Measurements from ENCODE around the gene PRDM1. TPM values are rescaled to one million over a fixed set of nuclear protein-coding genes. Genes with fewer than 3 reads are reported as not detected.
A peak's percentile ranks its signal among the peaks of the same experiment; 100 is the strongest.

PRDM1 gene
- total and polyA plus RNA-seq, 10 donors, result 2.2 to 63.7 (median 42.3) TPM

GRCh38 chr6:106107043-106107613, 21.0 kb downstream of the PRDM1 start:
- H3K9me3 ChIP-seq, result no peaks in the 10 kb centered on the region
- WGBS, 5 donors, result 75 to 95% (median 85%) methylated on average over 14 of the region's 14 CpGs
- H3K36me3 ChIP-seq, result peaks cover 0 to 64% (median 30%) of the 10 kb centered on the region in 6 donors
- no peaks in the 10 kb centered on the region for H3K27me3 ChIP-seq (replicated peaks in 1 of 7)
- no peak for DNase-seq
- TF ChIP-seq POLR2A (IDR thresholded peaks at IDR 0.05) (no peak), POLR2AphosphoS5 (IDR thresholded peaks at IDR 0.05) (peak in 1 of 3 donors; percentile 56)
- peak overlapping the region in 1 of 8 donors; percentile 37 for H3K4me3 ChIP-seq
- H3K27ac ChIP-seq, result peak overlapping the region in 1 of 8 donors; percentile 16
- intact Hi-C loops (cut with DNase I; ENCODE audit: low total_unique reads), result loop anchor here (10.0 kb wide), 1 partner anchor 118 kb away; no protein-coding TSS in a partner anchor
- peaks cover 7 to 73% (median 30%) of the 10 kb centered on the region in 6 donors for H3K4me1 ChIP-seq

GRCh38 chr6:106108129-106108528, 22.0 kb downstream of the PRDM1 start:
- intact Hi-C loops (cut with DNase I; ENCODE audit: low total_unique reads), result loop anchor here (10.0 kb wide), 1 partner anchor 117 kb away; no protein-coding TSS in a partner anchor
- H3K4me1 ChIP-seq, result peaks cover 7 to 73% (median 29%) of the 10 kb centered on the region in 6 donors
- no peak overlapping the region for H3K27ac ChIP-seq
- H3K27me3 ChIP-seq (replicated peaks in 1 of 7), result no peaks in the 10 kb centered on the region
- no peak overlapping the region for H3K4me3 ChIP-seq
- H3K9me3 ChIP-seq, result no peaks in the 10 kb centered on the region
- DNase-seq, result no peak
- 90 to 97% (median 91%) methylated on average over 6 of the region's 6 CpGs for WGBS, 5 donors
- TF ChIP-seq POLR2AphosphoS5 (IDR thresholded peaks at IDR 0.05) (peak in 1 of 3 donors; percentile 25), POLR2A (IDR thresholded peaks at IDR 0.05) (no peak)
- TF ChIP-seq, protein P1, sequence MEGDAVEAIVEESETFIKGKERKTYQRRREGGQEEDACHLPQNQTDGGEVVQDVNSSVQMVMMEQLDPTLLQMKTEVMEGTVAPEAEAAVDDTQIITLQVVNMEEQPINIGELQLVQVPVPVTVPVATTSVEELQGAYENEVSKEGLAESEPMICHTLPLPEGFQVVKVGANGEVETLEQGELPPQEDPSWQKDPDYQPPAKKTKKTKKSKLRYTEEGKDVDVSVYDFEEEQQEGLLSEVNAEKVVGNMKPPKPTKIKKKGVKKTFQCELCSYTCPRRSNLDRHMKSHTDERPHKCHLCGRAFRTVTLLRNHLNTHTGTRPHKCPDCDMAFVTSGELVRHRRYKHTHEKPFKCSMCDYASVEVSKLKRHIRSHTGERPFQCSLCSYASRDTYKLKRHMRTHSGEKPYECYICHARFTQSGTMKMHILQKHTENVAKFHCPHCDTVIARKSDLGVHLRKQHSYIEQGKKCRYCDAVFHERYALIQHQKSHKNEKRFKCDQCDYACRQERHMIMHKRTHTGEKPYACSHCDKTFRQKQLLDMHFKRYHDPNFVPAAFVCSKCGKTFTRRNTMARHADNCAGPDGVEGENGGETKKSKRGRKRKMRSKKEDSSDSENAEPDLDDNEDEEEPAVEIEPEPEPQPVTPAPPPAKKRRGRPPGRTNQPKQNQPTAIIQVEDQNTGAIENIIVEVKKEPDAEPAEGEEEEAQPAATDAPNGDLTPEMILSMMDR (IDR thresholded peaks at IDR 0.05 in 8 of 11, conservative IDR thresholded peaks at IDR 0.05 in 3 of 11), result no peak
- H3K36me3 ChIP-seq, result peaks cover 0 to 60% (median 30%) of the 10 kb centered on the region in 6 donors

DNA sequence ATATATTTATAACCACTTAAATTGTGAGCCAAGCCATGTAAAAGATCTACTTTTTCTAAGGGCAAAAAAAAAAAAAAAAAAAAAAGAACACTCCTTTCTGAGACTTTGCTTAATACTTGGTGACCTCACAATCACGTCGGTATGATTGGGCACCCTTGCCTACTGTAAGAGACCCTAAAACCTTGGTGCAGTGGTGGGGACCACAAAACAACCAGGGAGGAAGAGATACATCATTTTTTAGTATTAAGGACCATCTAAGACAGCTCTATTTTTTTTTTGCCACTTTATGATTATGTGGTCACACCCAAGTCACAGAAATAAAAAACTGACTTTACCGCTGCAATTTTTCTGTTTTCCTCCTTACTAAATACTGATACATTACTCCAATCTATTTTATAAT, 22.9 kb downstream of the PRDM1 start:
- H3K4me3 ChIP-seq, result no peak overlapping the region
- no peak for TF ChIP-seq POLR2AphosphoS5 (IDR thresholded peaks at IDR 0.05)
- TF ChIP-seq, protein P1 (IDR thresholded peaks at IDR 0.05 in 8 of 11, conservative IDR thresholded peaks at IDR 0.05 in 3 of 11), result no peak
- TF ChIP-seq POLR2A (IDR thresholded peaks at IDR 0.05), result no peak
- intact Hi-C loops (cut with DNase I; ENCODE audit: low total_unique reads), result loop anchor here (10.0 kb wide), 1 partner anchor 116 kb away; no protein-coding TSS in a partner anchor
- peaks cover under 1 to 73% (median 22%) of the 10 kb centered on the region in 6 donors for H3K4me1 ChIP-seq
- H3K27ac ChIP-seq, result no peak overlapping the region
- H3K27me3 ChIP-seq (replicated peaks in 1 of 7), result no peaks in the 10 kb centered on the region
- H3K36me3 ChIP-seq, result peaks cover 0 to 59% (median 30%) of the 10 kb centered on the region in 6 donors
- WGBS, 5 donors, result 88 to 94% (median 92%) methylated on average over 3 of the region's 3 CpGs
- H3K9me3 ChIP-seq, result no peaks in the 10 kb centered on the region
- DNase-seq, result no peak

DNA sequence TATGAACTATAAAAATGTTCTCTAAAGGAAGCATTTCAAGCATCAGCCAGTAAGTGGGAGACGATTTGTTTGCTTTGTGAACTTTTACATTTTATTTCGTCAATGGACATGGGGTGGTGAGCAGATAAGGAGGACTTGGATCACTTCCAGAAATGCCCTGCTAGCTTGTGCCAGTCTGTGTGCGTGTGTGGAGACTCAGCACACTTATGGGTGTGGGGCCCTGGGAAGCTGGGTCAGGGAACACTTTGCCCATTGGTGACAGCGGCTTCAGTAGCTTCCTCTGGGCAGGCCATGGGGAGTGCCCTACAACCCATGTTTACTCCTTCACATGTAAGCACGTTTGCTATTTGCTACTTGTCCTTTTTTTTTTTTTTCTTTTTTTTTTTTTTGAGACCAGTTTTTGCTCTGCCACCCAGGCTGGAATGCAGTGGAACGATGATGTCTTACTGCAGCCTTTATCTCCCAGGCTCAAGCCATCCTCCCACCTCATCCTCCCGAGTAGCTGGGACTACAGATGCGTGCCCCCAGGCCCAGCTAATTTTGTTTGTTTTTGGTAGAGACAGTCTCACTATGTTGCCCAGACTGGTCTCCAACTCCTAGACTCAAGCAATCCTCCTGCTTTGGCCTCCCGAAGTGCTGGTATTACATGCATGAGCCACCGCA, 24.2 kb downstream of the PRDM1 start:
- Histone ChIP-seq H3K36me3 (peaks cover 0 to 47% (median 22%) of the 10 kb centered on the region in 6 donors), H3K27me3 (replicated peaks in 1 of 7) (peaks cover 0 to 6% (median 0%) of the 10 kb centered on the region in 7 donors), H3K9me3 (no peaks in the 10 kb centered on the region), H3K4me3 (no peak overlapping the region), H3K4me1 (peaks cover 0 to 73% (median 16%) of the 10 kb centered on the region in 6 donors), H3K27ac (no peak overlapping the region)
- DNase-seq, result no peak
- intact Hi-C loops (cut with DNase I; ENCODE audit: low total_unique reads), result loop anchor here (10.0 kb wide), 1 partner anchor 55 kb away; no protein-coding TSS in a partner anchor
- WGBS, 5 donors, result 80 to 86% (median 84%) methylated on average over 10 of the region's 10 CpGs
- TF ChIP-seq, protein P1 (IDR thresholded peaks at IDR 0.05 in 8 of 11, conservative IDR thresholded peaks at IDR 0.05 in 3 of 11), result no peak
- no peak for TF ChIP-seq POLR2A (IDR thresholded peaks at IDR 0.05)
- TF ChIP-seq POLR2AphosphoS5 (IDR thresholded peaks at IDR 0.05), result peak in 2 of 3 donors; percentile 7 to 44
